GM12875 (cell line): ENCODE results near the gene ESYT2.

Experiments
- H3K4me3 ChIP-seq: one replicate; pipeline ENCODE4 v1.5.1; 2011; ENCODE audit warnings: low read depth, low read length, control low read depth
- CTCF ChIP-seq: IDR thresholded peaks from 2 replicates; pipeline ENCODE4 v1.5.1; 2011; ENCODE audit warnings: low read depth, mild to moderate bottlenecking, control low read depth, inconsistent platforms, low read length, moderate library complexity, borderline replicate concordance; ENCODE audit not compliant: insufficient read depth

ESYT2 gene

DNA sequence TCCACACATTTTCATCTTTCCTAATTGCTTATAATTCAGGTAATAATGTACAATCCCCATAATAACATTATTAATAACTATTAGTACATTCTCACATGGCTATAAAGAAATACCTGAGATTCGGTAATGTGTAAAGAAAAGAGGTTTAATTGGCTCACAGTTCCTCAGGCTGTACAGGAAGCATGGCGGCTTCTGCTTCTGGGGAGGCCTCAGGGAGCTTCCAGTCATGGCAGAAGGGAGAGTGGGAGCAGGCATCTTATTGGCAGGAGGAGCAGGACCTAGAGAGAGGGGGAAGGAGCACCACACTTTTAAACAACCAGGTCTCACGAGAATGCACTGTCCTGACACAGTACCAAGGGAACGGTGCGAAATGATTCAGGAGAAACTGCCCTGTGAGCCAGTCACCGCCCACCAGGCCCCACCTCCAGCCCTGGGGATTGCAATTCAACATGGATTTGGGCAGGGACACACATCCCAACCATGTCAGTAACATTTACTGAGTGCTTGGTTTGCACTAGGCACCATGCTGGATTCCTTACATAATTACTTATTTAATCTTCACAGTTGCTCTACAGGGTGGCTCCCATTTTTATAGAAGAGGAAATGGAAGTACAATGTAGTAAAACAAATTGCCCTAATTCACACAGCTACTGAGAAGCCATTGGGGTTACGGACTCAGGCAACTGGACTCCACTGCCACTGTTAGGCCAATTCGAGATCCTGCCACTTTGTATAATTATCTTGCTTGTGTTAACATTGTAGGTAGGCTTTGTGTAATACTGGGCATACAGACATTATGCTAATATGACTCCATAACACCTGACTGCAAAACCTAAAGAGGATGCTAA, 8.7 kb upstream of the ESYT2 start:
- TF ChIP-seq CTCF = no peak

DNA sequence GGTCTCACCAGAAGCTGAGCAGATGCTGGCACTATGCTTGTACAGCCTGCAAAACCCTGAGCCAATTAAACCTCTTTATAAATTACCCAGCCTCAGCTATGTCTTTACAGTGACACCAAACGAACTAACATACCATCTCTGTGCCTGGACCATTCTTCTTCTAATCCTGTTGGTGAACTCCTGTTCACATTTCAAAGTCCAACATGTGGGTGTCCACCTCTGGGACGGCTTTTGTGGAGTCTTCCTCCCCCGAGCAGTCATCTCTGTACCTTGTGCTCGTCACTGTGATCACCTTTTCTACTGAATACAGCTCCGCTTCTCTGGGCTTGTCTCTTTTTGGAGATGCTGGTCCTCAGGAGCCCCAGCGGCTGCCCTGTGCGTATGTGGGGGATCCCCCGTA, 7.4 kb upstream of the ESYT2 start:
- H3K4me3 ChIP-seq = no peak overlapping the region
- TF ChIP-seq CTCF = no peak

More for the DNA sequence above, 8.7 kb upstream of the ESYT2 start:
- H3K4me3 ChIP-seq = no peak overlapping the region

- no peak for TF ChIP-seq CTCF
These were observed 5.8 kb upstream of the ESYT2 start for GRCh38 chr7:158834878-158835784.

GRCh38 chr7:158832994-158833393, 3.7 kb upstream of the ESYT2 start:
- no peak overlapping the region for H3K4me3 ChIP-seq
- no peak for TF ChIP-seq CTCF

More at GRCh38 chr7:158834878-158835784, 5.8 kb upstream of the ESYT2 start:
- H3K4me3 ChIP-seq = no peak overlapping the region

DNA sequence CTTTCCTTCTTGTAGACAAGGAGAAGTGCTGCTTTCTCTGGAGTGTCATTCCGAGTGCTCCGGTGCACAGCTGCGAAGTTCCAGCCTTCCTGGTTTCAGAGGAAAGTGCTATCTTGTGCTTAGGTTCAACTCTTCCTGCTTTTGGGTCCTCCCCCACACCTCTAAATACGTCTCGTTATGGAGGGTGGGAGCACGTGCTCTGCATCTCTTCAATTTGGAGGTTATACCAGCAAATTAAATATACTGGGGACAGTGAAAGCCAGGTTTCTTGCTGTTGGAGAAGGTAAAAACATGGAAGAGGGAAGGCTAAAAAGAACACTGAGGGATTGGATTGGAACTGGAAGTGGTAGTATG, 2.4 kb upstream of the ESYT2 start:
- no peak overlapping the region for H3K4me3 ChIP-seq
- TF ChIP-seq CTCF = no peak

GRCh38 chr7:158830211-158830723, 958 bp upstream of the ESYT2 start:
- H3K4me3 ChIP-seq = peak overlapping the region; percentile 94
- no peak for TF ChIP-seq CTCF
